HCT116 (cell line): ENCODE data around the gene MCAT. TPM values are rescaled to one million over a fixed set of nuclear protein-coding genes. Genes with fewer than 3 reads are reported as not detected.

Experiments
- ATAC-seq: fragments of 200-7000 bp; cut with Tn5 transposase; 2 replicates; pipeline ENCODE4 v1.9.1; 2020; ENCODE audit warnings: mild to moderate bottlenecking, moderate library complexity
- BruUV-seq: library from RNA; stranded (reverse); fragments of 400-500 nt; replicated peaks from 2 replicates; lab custom pipeline; 2021; lab: Mats Ljungman, UMichigan
- CTCF ChIA-PET: fragments of 300-600 bp; sonication (Branson Sonifier 250); formaldehyde crosslinking; loops from one replicate; lab custom pipeline; 2021; ENCODE audit warnings: antibody characterized with exemption; lab: Charles Lee
- POLR2A ChIA-PET: fragments of 300-600, 350-600 bp; sonication (Branson Sonifier 250); formaldehyde crosslinking; loops from one replicate; lab custom pipeline; 2021; ENCODE audit warnings: antibody characterized with exemption; lab: Charles Lee
- RAD21 ChIA-PET, 2 experiments: fragments of 300-600 bp; sonication (Branson Sonifier 250); formaldehyde crosslinking; loops; one replicate each; lab custom pipeline; 2023; ENCODE audit warnings: low total read pairs in 2 of 2; ENCODE audit not compliant: uncharacterized antibody in 2 of 2, unreplicated experiment in 2 of 2, low non-redundant PET in 1 of 2; lab: Charles Lee
- DNase-seq: peaks from one replicate; pipeline ENCODE4 v3.0.0-alpha.2; 2010; ENCODE audit warnings: low read depth, low spot score
- H2AFZ ChIP-seq: fragments of 200-600 bp; shearing (Covaris generic), sonication (generic); 2 replicates; pipeline ENCODE4 v1.6.1; 2017; ENCODE audit warnings: low read depth, mixed run types, mixed read lengths, antibody characterized with exemption, low read length; ENCODE audit not compliant: poor library complexity, severe bottlenecking
- H3K27ac ChIP-seq: 2 replicates; pipeline ENCODE4 v1.5.1; 2012; ENCODE audit warnings: low read depth, low read length
- H3K27me3 ChIP-seq: fragments of 200-600 bp; sonication (generic); 2 replicates; pipeline ENCODE4 v1.6.1; 2016; ENCODE audit warnings: mixed run types, low read length, mixed read lengths; ENCODE audit not compliant: insufficient read depth
- H3K36me3 ChIP-seq, 2 experiments: fragments of 200-500 bp in 1 of 2; fragments of 200-600 bp in 1 of 2; sonication (Bioruptor generic) in 1 of 2; sonication (generic) in 1 of 2; 2 replicates each; pipeline versions ENCODE4 v1.5.1 to v1.6.1; 2014 to 2016; ENCODE audit warnings: low read length in 2 of 2, inconsistent platforms in 1 of 2, mixed read lengths in 1 of 2, mixed run types in 1 of 2; ENCODE audit not compliant: insufficient read depth in 2 of 2, control insufficient read depth in 1 of 2
- H3K4me1 ChIP-seq, 2 experiments: fragments of 200-600 bp in 1 of 2; sonication (generic) in 1 of 2; 2 replicates each; pipeline versions ENCODE4 v1.5.1 to v1.6.1; 2012 to 2017; ENCODE audit warnings: low read length in 2 of 2, inconsistent platforms in 1 of 2, mild to moderate bottlenecking in 1 of 2, mixed read lengths in 1 of 2, mixed run types in 1 of 2, moderate library complexity in 1 of 2; ENCODE audit not compliant: insufficient read depth in 2 of 2, control insufficient read depth in 1 of 2
- H3K4me2 ChIP-seq: fragments of 200-600 bp; sonication (generic); 2 replicates; pipeline ENCODE4 v1.6.1; 2017; ENCODE audit warnings: mixed run types, low read length, mixed read lengths
- H3K4me3 ChIP-seq, 2 experiments: fragments of 200-600 bp in 1 of 2; sonication (generic) in 1 of 2; replicated peaks in 1 of 2; 2 replicates each; pipeline ENCODE4 v1.5.1; 2011 to 2016; ENCODE audit warnings: low read length in 2 of 2, control low read depth in 1 of 2, low read depth in 1 of 2, mild to moderate bottlenecking in 1 of 2, mixed read lengths in 1 of 2, mixed run types in 1 of 2
- H3K79me2 ChIP-seq: fragments of 200-600 bp; sonication (generic); 2 replicates; pipeline ENCODE4 v1.6.1; 2017; ENCODE audit warnings: mild to moderate bottlenecking, mixed run types, low read length, moderate library complexity, mixed read lengths; ENCODE audit not compliant: insufficient read depth
- H3K9ac ChIP-seq: fragments of 200-600 bp; sonication (generic); 2 replicates; pipeline ENCODE4 v1.6.1; 2016; ENCODE audit warnings: low read length, mixed read lengths
- H3K9me2 ChIP-seq: fragments of 200-600 bp; sonication (generic), shearing (Covaris generic); 2 replicates; pipeline ENCODE4 v1.6.1; 2017; ENCODE audit warnings: mixed run types, mild to moderate bottlenecking, moderate library complexity; ENCODE audit not compliant: insufficient read depth
- H3K9me3 ChIP-seq, 2 experiments: fragments of 200-500 bp in 1 of 2; fragments of 200-600 bp in 1 of 2; sonication (Bioruptor generic) in 1 of 2; sonication (generic) in 1 of 2; 2 replicates each; pipeline ENCODE4 v1.6.1; 2014 to 2017; ENCODE audit warnings: low read length in 2 of 2, mixed read lengths in 2 of 2, inconsistent platforms in 1 of 2, low read depth in 1 of 2, mild to moderate bottlenecking in 1 of 2, mixed run types in 1 of 2, moderate library complexity in 1 of 2; ENCODE audit not compliant: control insufficient read depth in 1 of 2, insufficient read depth in 1 of 2
- H4K20me1 ChIP-seq: fragments of 200-600 bp; sonication (generic), shearing (Covaris generic); 2 replicates; pipeline ENCODE4 v1.6.1; 2017; ENCODE audit warnings: mixed run types, mild to moderate bottlenecking, moderate library complexity; ENCODE audit not compliant: insufficient read depth
- CBX3 ChIP-seq: IDR thresholded peaks from 2 replicates; pipeline ENCODE4 v1.6.1; 2012; ENCODE audit warnings: low read depth
- CEBPB ChIP-seq: IDR thresholded peaks from 2 replicates; pipeline ENCODE4 v1.6.1; 2012; ENCODE audit warnings: low read depth
- EZH2 ChIP-seq: fragments of 200-600 bp; sonication (generic); IDR thresholded peaks from 2 replicates; pipeline ENCODE4 v1.6.1; 2017; ENCODE audit warnings: antibody characterized with exemption, mixed run types
- EZH2phosphoT487 ChIP-seq: fragments of 200-600 bp; IDR thresholded peaks from 2 replicates; pipeline ENCODE4 v1.6.1; 2018; ENCODE audit warnings: antibody characterized with exemption, borderline replicate concordance
- JUND ChIP-seq: IDR thresholded peaks from 2 replicates; pipeline ENCODE4 v1.6.1; 2012
- POLR2A ChIP-seq: IDR thresholded peaks from 2 replicates; pipeline ENCODE4 v1.7.0; 2011; ENCODE audit warnings: borderline replicate concordance; ENCODE audit not compliant: insufficient read depth, insufficient read length; ENCODE audit errors: extremely low read depth
- POLR2AphosphoS5 ChIP-seq: IDR thresholded peaks from 2 replicates; pipeline ENCODE4 v1.6.1; 2011; ENCODE audit warnings: mild to moderate bottlenecking, low read depth, low read length, moderate library complexity
- REST ChIP-seq: IDR thresholded peaks from 2 replicates; pipeline ENCODE4 v1.6.1; 2012; ENCODE audit warnings: low read depth
- SIN3A ChIP-seq: IDR thresholded peaks from 2 replicates; pipeline ENCODE4 v1.6.1; 2012; ENCODE audit warnings: low read depth
- SP1 ChIP-seq: IDR thresholded peaks from 2 replicates; pipeline ENCODE4 v1.6.1; 2012; ENCODE audit warnings: low read depth
- TCF7L2 ChIP-seq: IDR thresholded peaks from 2 replicates; pipeline ENCODE4 v1.7.0; 2011; ENCODE audit warnings: borderline replicate concordance, inconsistent platforms; ENCODE audit not compliant: insufficient read depth, insufficient read length; ENCODE audit errors: extremely low read depth
- YY1 ChIP-seq: IDR thresholded peaks from 2 replicates; pipeline ENCODE4 v1.6.1; 2011; ENCODE audit warnings: low read length, low read depth, moderate library complexity, mild to moderate bottlenecking; ENCODE audit not compliant: insufficient replicate concordance; ENCODE audit errors: extremely low read depth
- ZFX ChIP-seq: fragments of 450-650 bp; IDR thresholded peaks from 2 replicates; pipeline ENCODE4 v1.6.1; 2017
- ZNF274 ChIP-seq: fragments of 200-500 bp; sonication (Bioruptor generic); IDR thresholded peaks from 2 replicates; pipeline ENCODE4 v1.6.1; 2014; ENCODE audit warnings: mild to moderate bottlenecking, low read depth, low read length, inconsistent platforms
- intact Hi-C: fragments of 100-400 bp; cut with micrococcal nuclease; formaldehyde crosslinking; loops from 2 replicates; pipeline ENCODE4 v1.10.0; 2022
- total RNA-seq: library from RNA; stranded (reverse); gene quantifications from one replicate; pipeline ENCODE4 v1.2.1, GENCODE V29; 2021; ENCODE audit not compliant: unreplicated experiment
- TF ChIP-seq, protein P1 (sequence below): IDR thresholded peaks from 2 replicates; pipeline ENCODE4 v1.6.1; 2012

The MCAT gene
- total RNA-seq, 1 experiment from 2014 or later: 34.8 TPM

GRCh38 chr22:43157874-43158546 lies 14.8 kb upstream of the MCAT start:
- no peak for TF ChIP-seq JUND
- no peak for TF ChIP-seq YY1
- TF ChIP-seq ZFX: no peak
- TF ChIP-seq SP1: no peak
- CTCF ChIA-PET: no interaction called here
- no TSS peak for BruUV-seq

GRCh38 chr22:43156413-43156812 lies 13.2 kb upstream of the MCAT start:
- H3K79me2 ChIP-seq: peaks cover 59% of the 10 kb centered on the region
- H4K20me1 ChIP-seq: no peaks in the 10 kb centered on the region
- no peaks in the 10 kb centered on the region for H3K9me3 ChIP-seq
- intact Hi-C loops: no loop called here
- no peak overlapping the region for H3K9ac ChIP-seq
- H3K36me3 ChIP-seq: peaks cover 2 to 4% of the 10 kb centered on the region in 2 experiments; a peak in 3 of 4 replicates
- ATAC-seq: no peak
- POLR2A ChIA-PET: no interaction called here
- H3K9me2 ChIP-seq: no peaks in the 10 kb centered on the region
- no peak overlapping the region for H3K4me3 ChIP-seq
- no TSS peak for BruUV-seq
- no peak for TF ChIP-seq EZH2phosphoT487
- no peak for TF ChIP-seq REST
- TF ChIP-seq, protein P1, sequence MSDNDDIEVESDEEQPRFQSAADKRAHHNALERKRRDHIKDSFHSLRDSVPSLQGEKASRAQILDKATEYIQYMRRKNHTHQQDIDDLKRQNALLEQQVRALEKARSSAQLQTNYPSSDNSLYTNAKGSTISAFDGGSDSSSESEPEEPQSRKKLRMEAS: no peak
- TF ChIP-seq POLR2A: no peak
- no peak for TF ChIP-seq CBX3
- TF ChIP-seq SP1: no peak
- no peak for TF ChIP-seq POLR2AphosphoS5
- TF ChIP-seq ZNF274: no peak
- no peak for TF ChIP-seq JUND
- TF ChIP-seq CEBPB: no peak
- TF ChIP-seq EZH2: no peak
- no peak for TF ChIP-seq TCF7L2
- TF ChIP-seq SIN3A: no peak
- TF ChIP-seq, all 23 proteins: peak for 0
- H3K27me3 ChIP-seq: no peaks in the 10 kb centered on the region
- DNase-seq: no peak
- no peak overlapping the region for H3K4me2 ChIP-seq
- no peak overlapping the region for H2AFZ ChIP-seq
- CTCF ChIA-PET: no interaction called here
- peaks cover 6 to 38% of the 10 kb centered on the region in 2 experiments for H3K4me1 ChIP-seq
- RAD21 ChIA-PET: no interaction called here
- H3K27ac ChIP-seq: no peak overlapping the region

More at GRCh38 chr22:43157874-43158546, 14.8 kb upstream of the MCAT start:
- H3K36me3 ChIP-seq: peaks cover 2 to 8% of the 10 kb centered on the region in 2 experiments; a peak in 3 of 4 replicates
- POLR2A ChIA-PET: no interaction called here
- no peak overlapping the region for H3K4me2 ChIP-seq
- RAD21 ChIA-PET: no interaction called here
- no peaks in the 10 kb centered on the region for H3K27me3 ChIP-seq
- no peaks in the 10 kb centered on the region for H3K9me2 ChIP-seq
- no peak overlapping the region for H2AFZ ChIP-seq
- no peak overlapping the region for H3K4me3 ChIP-seq
- intact Hi-C loops: no loop called here
- H3K4me1 ChIP-seq: peaks cover 6 to 24% of the 10 kb centered on the region in 2 experiments
- no peaks in the 10 kb centered on the region for H4K20me1 ChIP-seq
- ATAC-seq: no peak
- H3K9me3 ChIP-seq: no peaks in the 10 kb centered on the region
- no peak for DNase-seq
- H3K27ac ChIP-seq: no peak overlapping the region
- no peak overlapping the region for H3K9ac ChIP-seq
- H3K79me2 ChIP-seq: peaks cover 43% of the 10 kb centered on the region
